Activated CD8-positive, alpha-beta T cell treated with anti-CD3 and anti-CD28 coated beads for 36 hours (primary cell): Measurements from ENCODE around the gene RIN1. TPM values are rescaled to one million over a fixed set of nuclear protein-coding genes. Genes with fewer than 3 reads are reported as not detected.

Experiments
- ATAC-seq: fragments of 200-7000 bp; cut with Tn5 transposase; one replicate; pipeline ENCODE4 v1.10.0; 2021; ENCODE audit warnings: mild to moderate bottlenecking, moderate library complexity
- CTCF ChIA-PET: fragments of 350-600 bp; sonication (Branson Sonifier 250); formaldehyde crosslinking; loops from one replicate; lab custom pipeline; 2021; ENCODE audit warnings: antibody characterized with exemption; lab: Charles Lee
- POLR2A ChIA-PET: fragments of 350-600 bp; sonication (Branson Sonifier 250); formaldehyde crosslinking; loops from one replicate; lab custom pipeline; 2021; ENCODE audit warnings: antibody characterized with exemption; lab: Charles Lee
- DNase-seq: peaks from one replicate; pipeline ENCODE4 v3.0.0-alpha.2; 2020
- H3K27ac Mint-ChIP-seq: one replicate; pipeline ENCODE4 v1.8.0; 2021; ENCODE audit warnings: mild to moderate bottlenecking, mixed read lengths
- H3K27me3 Mint-ChIP-seq: one replicate; pipeline ENCODE4 v1.8.0; 2021; ENCODE audit warnings: mixed read lengths
- H3K36me3 Mint-ChIP-seq: one replicate; pipeline ENCODE4 v1.8.0; 2021; ENCODE audit warnings: low read depth, mixed read lengths
- H3K4me1 Mint-ChIP-seq: one replicate; pipeline ENCODE4 v1.8.0; 2021; ENCODE audit warnings: low read depth, mixed read lengths
- H3K4me3 Mint-ChIP-seq: one replicate; pipeline ENCODE4 v1.8.0; 2021; ENCODE audit warnings: mild to moderate bottlenecking, moderate library complexity, mixed read lengths
- H3K9me3 Mint-ChIP-seq: one replicate; pipeline ENCODE4 v1.8.0; 2021; ENCODE audit warnings: mixed read lengths
- intact Hi-C: fragments of 100-400 bp; cut with micrococcal nuclease; formaldehyde crosslinking; loops from one replicate; pipeline ENCODE4 v1.10.0; 2022
- total RNA-seq, 2 experiments: library from RNA; stranded (reverse); gene quantifications; one replicate each; pipeline ENCODE4 v1.2.3, GENCODE V29; 2021
- TF ChIP-seq, protein P1 (sequence below): fragments of 200-600 bp; IDR thresholded peaks from one replicate; pipeline ENCODE4 v1.8.0; 2022; ENCODE audit warnings: antibody characterized with exemption, mild to moderate bottlenecking

The RIN1 gene
- total RNA-seq, 2 experiments from 2014 or later, result 1.1 to 1.6 TPM

- ATAC-seq, result no peak
- H3K27ac Mint-ChIP-seq, result peak overlapping the region; percentile 79
Observed at GRCh38 chr11:66327171-66328030, 8.8 kb downstream of the RIN1 start.

GRCh38 chr11:66326261-66327111 lies 9.7 kb downstream of the RIN1 start:
- peak overlapping the region; percentile 84 for H3K27ac Mint-ChIP-seq
- peak; percentile 85 for DNase-seq

More at GRCh38 chr11:66327171-66328030, 8.8 kb downstream of the RIN1 start:
- H3K27me3 Mint-ChIP-seq, result no peaks in the 10 kb centered on the region
- no peak overlapping the region for H3K4me3 Mint-ChIP-seq
- intact Hi-C loops, result no loop called here
- TF ChIP-seq, protein P1, sequence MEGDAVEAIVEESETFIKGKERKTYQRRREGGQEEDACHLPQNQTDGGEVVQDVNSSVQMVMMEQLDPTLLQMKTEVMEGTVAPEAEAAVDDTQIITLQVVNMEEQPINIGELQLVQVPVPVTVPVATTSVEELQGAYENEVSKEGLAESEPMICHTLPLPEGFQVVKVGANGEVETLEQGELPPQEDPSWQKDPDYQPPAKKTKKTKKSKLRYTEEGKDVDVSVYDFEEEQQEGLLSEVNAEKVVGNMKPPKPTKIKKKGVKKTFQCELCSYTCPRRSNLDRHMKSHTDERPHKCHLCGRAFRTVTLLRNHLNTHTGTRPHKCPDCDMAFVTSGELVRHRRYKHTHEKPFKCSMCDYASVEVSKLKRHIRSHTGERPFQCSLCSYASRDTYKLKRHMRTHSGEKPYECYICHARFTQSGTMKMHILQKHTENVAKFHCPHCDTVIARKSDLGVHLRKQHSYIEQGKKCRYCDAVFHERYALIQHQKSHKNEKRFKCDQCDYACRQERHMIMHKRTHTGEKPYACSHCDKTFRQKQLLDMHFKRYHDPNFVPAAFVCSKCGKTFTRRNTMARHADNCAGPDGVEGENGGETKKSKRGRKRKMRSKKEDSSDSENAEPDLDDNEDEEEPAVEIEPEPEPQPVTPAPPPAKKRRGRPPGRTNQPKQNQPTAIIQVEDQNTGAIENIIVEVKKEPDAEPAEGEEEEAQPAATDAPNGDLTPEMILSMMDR, result no peak
- H3K9me3 Mint-ChIP-seq, result no peaks in the 10 kb centered on the region
- ChIA-PET POLR2A (interaction anchor here (0.6 to 2.4 kb wide), 5 partner anchors 8 to 19 kb away, joined by 3 to 21 read pairs (median 7); partner anchors contain the start of genes CD248 and RIN1), CTCF (interaction anchor here (1.0 to 3.7 kb wide), 7 partner anchors 8 to 61 kb away, joined by 3 to 39 read pairs (median 5); partner anchors contain the start of genes CD248, RIN1 and YIF1A)
- H3K36me3 Mint-ChIP-seq, result no peaks in the 10 kb centered on the region
- peaks cover 55% of the 10 kb centered on the region for H3K4me1 Mint-ChIP-seq
- peak; percentile 19 for DNase-seq

GRCh38 chr11:66325263-66325671 lies 11.0 kb downstream of the RIN1 start:
- CTCF ChIA-PET, result interaction anchor here (3.7 kb wide), 1 partner anchor 14 kb away, joined by 39 read pairs; no protein-coding TSS in a partner anchor
- Mint-ChIP-seq H3K4me3 (no peak overlapping the region), H3K36me3 (peaks cover 1% of the 10 kb centered on the region), H3K27ac (peak overlapping the region; percentile 84), H3K27me3 (no peaks in the 10 kb centered on the region), H3K4me1 (peaks cover 59% of the 10 kb centered on the region), H3K9me3 (peaks cover 1% of the 10 kb centered on the region)
- POLR2A ChIA-PET, result interaction anchor here (1.6 to 2.4 kb wide), 3 partner anchors 13 to 44 kb away, joined by 4 to 21 read pairs (median 6); no protein-coding TSS in a partner anchor
- DNase-seq (peak; percentile 32), ATAC-seq (no peak)
- intact Hi-C loops, result no loop called here
- TF ChIP-seq, protein P1, result no peak

More at GRCh38 chr11:66326261-66327111, 9.7 kb downstream of the RIN1 start:
- Mint-ChIP-seq H3K36me3 (no peaks in the 10 kb centered on the region), H3K27me3 (no peaks in the 10 kb centered on the region), H3K4me3 (peak overlapping the region; percentile 15), H3K4me1 (peaks cover 59% of the 10 kb centered on the region), H3K9me3 (no peaks in the 10 kb centered on the region)
- intact Hi-C loops, result no loop called here
- peak; percentile 70 for ATAC-seq
- TF ChIP-seq, protein P1, result no peak
- ChIA-PET POLR2A (interaction anchor here (0.6 to 2.4 kb wide), 6 partner anchors 9 to 20 kb away, joined by 3 to 21 read pairs (median 6); partner anchors contain the start of genes CD248 and RIN1), CTCF (interaction anchor here (1.0 to 3.7 kb wide), 8 partner anchors 9 to 62 kb away, joined by 3 to 39 read pairs (median 5); partner anchors contain the start of genes CD248, RIN1 and YIF1A)

DNA sequence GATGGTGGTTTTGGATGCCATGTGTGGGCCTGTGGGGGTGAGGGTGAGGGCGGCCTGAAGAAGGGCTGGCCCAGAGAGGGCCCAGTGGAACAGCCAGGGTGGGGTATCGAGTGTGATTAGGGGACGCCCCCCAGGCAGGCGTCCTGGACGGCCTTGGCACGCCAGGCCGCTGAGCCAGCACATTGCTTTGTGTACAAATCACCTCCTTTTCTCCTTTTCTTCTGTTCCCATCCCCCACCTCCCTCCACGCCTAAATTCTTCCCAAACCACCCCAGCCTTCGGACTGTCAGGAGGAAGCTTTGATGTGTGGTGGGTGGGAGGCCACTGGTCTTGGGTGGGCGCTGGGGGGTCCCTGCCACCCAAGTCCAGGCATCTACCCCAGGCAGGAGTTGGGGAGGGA lies 11.6 kb downstream of the RIN1 start:
- Mint-ChIP-seq H3K9me3 (peaks cover 6% of the 10 kb centered on the region), H3K27me3 (no peaks in the 10 kb centered on the region), H3K4me1 (peaks cover 62% of the 10 kb centered on the region), H3K4me3 (no peak overlapping the region), H3K27ac (peak overlapping the region; percentile 30), H3K36me3 (peaks cover 5% of the 10 kb centered on the region)
- POLR2A ChIA-PET, result interaction anchor here (1.0 to 1.6 kb wide), 2 partner anchors 11 to 44 kb away, joined by 4 to 5 read pairs; no protein-coding TSS in a partner anchor
- no peak for DNase-seq
- TF ChIP-seq, protein P1, result no peak
- intact Hi-C loops, result no loop called here
- CTCF ChIA-PET, result interaction anchor here (3.7 kb wide), 1 partner anchor 13 kb away, joined by 39 read pairs; no protein-coding TSS in a partner anchor
- no peak for ATAC-seq
